PC-9 (cell line): ENCODE data around the gene ADAD1. TPM values are rescaled to one million over a fixed set of nuclear protein-coding genes. Genes with fewer than 3 reads are reported as not detected.
A peak's percentile ranks its signal among the peaks of the same experiment; 100 is the strongest.

Experiments used
- Bru-seq: library from RNA; stranded (reverse); fragments of 400-500 nt; gene quantifications from one replicate; lab custom pipeline; 2021; lab: Mats Ljungman, UMichigan
- BruChase-seq, 2 experiments: library from RNA; stranded (reverse); fragments of 400-500 nt; gene quantifications; one replicate each; lab custom pipeline; 2021; lab: Mats Ljungman, UMichigan
- BruUV-seq: library from RNA; stranded (reverse); fragments of 400-500 nt; replicated peaks from 2 replicates; lab custom pipeline; 2021; lab: Mats Ljungman, UMichigan
- CTCF ChIA-PET: fragments of 300-600 bp; sonication (Branson Sonifier 250); formaldehyde crosslinking; loops from one replicate; lab custom pipeline; 2022; ENCODE audit warnings: antibody characterized with exemption; lab: Charles Lee
- POLR2A ChIA-PET: fragments of 300-600 bp; sonication (Branson Sonifier 250); formaldehyde crosslinking; loops from one replicate; lab custom pipeline; 2022; ENCODE audit warnings: antibody characterized with exemption; ENCODE audit not compliant: unreplicated experiment; lab: Charles Lee
- DNase-seq, 2 experiments: peaks; one replicate each; pipeline versions ENCODE4 v3.0.0 to v3.0.0-alpha.2; 2015 to 2022; ENCODE audit warnings: mixed read lengths in 1 of 2
- H2AFZ ChIP-seq: fragments of 200-600 bp; sonication (generic); 2 replicates; pipeline ENCODE4 v1.8.1; 2017; ENCODE audit warnings: antibody characterized with exemption
- H3F3A ChIP-seq: fragments of 200-600 bp; sonication (generic); 2 replicates; pipeline ENCODE4 v1.8.1; 2017; ENCODE audit warnings: antibody characterized with exemption, mild to moderate bottlenecking, low read depth; ENCODE audit not compliant: insufficient read depth
- H3K27ac ChIP-seq: fragments of 200-600 bp; sonication (generic); 2 replicates; pipeline ENCODE4 v1.6.1; 2016; ENCODE audit warnings: mixed run types
- H3K27me3 ChIP-seq: fragments of 200-600 bp; sonication (generic); 2 replicates; pipeline ENCODE4 v1.6.1; 2016; ENCODE audit warnings: low read depth, mixed run types; ENCODE audit not compliant: insufficient read depth
- H3K36me3 ChIP-seq: fragments of 200-600 bp; sonication (generic); 2 replicates; pipeline ENCODE4 v1.6.1; 2016; ENCODE audit warnings: low read depth, mixed run types
- H3K4me1 ChIP-seq: fragments of 200-600 bp; sonication (generic); replicated peaks from 2 replicates; pipeline ENCODE4 v1.6.1; 2016; ENCODE audit warnings: mixed run types; ENCODE audit not compliant: insufficient read depth
- H3K4me2 ChIP-seq: fragments of 200-600 bp; sonication (generic); 2 replicates; pipeline ENCODE4 v1.6.1; 2017; ENCODE audit warnings: mixed run types
- H3K4me3 ChIP-seq: fragments of 200-600 bp; sonication (generic); 2 replicates; pipeline ENCODE4 v1.6.1; 2016; ENCODE audit warnings: mixed run types
- H3K79me2 ChIP-seq: fragments of 200-600 bp; sonication (generic); 2 replicates; pipeline ENCODE4 v1.6.1; 2017; ENCODE audit warnings: low read depth, mixed run types
- H3K9me2 ChIP-seq: fragments of 200-600 bp; sonication (generic); 2 replicates; pipeline ENCODE4 v1.8.1; 2017; ENCODE audit warnings: mild to moderate bottlenecking; ENCODE audit not compliant: insufficient read depth
- H3K9me3 ChIP-seq: fragments of 200-600 bp; sonication (generic); 2 replicates; pipeline ENCODE4 v1.8.1; 2016; ENCODE audit warnings: low read depth; ENCODE audit not compliant: insufficient read depth
- H4K20me1 ChIP-seq: fragments of 200-600 bp; sonication (generic); 2 replicates; pipeline ENCODE4 v1.8.1; 2017; ENCODE audit not compliant: insufficient read depth
- EZH2 ChIP-seq: fragments of 200-600 bp; sonication (generic); IDR thresholded peaks from 2 replicates; pipeline ENCODE4 v1.8.0; 2017; ENCODE audit warnings: antibody characterized with exemption, low read depth
- intact Hi-C: fragments of 100-400 bp; cut with micrococcal nuclease; formaldehyde crosslinking; loops from one replicate; pipeline ENCODE4 v1.10.0; 2022; ENCODE audit not compliant: unreplicated experiment
- long read RNA-seq: library from polyadenylated mRNA; stranded (forward); transcript quantifications from one replicate; pipeline ENCODE4 v2.0.0, GENCODE V29; 2022
- total RNA-seq: library from RNA; stranded (reverse); gene quantifications from 2 replicates; pipeline ENCODE4 v1.2.3, GENCODE V29; 2021
- TF ChIP-seq, protein P1 (sequence below): fragments of 200-600 bp; sonication (generic); conservative IDR thresholded peaks from 2 replicates; pipeline ENCODE4 v1.6.1; 2017; ENCODE audit warnings: mixed run types, antibody characterized with exemption, mild to moderate bottlenecking, moderate library complexity

Gene ADAD1
- total RNA-seq (not detected in 2 replicates), Bru-seq, nascent RNA (not detected), BruChase-seq, experiment 1, labeled RNA remaining after a 2-hour chase (percentile 3 among the genes with signal in this experiment), BruChase-seq, experiment 2, labeled RNA remaining after a 6-hour chase (not detected)
- long read RNA-seq, result 0 reads

DNA sequence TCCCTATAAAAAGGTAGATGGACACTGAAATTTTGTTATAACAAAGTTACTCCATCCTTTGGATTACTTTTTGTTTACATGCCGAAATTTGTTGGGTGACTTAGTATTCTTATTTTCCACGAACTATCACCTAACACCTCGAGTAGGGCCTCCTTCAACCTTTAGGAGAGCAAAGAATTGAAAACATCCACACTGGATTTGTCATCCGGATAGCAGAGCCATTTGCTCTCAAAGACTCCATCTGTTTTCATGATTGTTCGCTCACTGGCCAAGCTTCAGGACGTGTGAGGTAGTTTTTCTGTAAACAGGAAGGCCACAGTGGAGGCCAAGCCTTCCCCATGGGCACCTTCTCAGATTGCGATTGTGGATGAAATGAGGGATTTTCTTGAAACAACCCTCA lies at the start of gene ADAD1:
TSS of gene ADAD1 (plus strand) at position 301 of the 400 bp plus-strand sequence. CDS start 1,059 bp downstream, outside the sequence.
- CTCF ChIA-PET, result no interaction called here
- no peak for TF ChIP-seq EZH2
- TF ChIP-seq, protein P1, sequence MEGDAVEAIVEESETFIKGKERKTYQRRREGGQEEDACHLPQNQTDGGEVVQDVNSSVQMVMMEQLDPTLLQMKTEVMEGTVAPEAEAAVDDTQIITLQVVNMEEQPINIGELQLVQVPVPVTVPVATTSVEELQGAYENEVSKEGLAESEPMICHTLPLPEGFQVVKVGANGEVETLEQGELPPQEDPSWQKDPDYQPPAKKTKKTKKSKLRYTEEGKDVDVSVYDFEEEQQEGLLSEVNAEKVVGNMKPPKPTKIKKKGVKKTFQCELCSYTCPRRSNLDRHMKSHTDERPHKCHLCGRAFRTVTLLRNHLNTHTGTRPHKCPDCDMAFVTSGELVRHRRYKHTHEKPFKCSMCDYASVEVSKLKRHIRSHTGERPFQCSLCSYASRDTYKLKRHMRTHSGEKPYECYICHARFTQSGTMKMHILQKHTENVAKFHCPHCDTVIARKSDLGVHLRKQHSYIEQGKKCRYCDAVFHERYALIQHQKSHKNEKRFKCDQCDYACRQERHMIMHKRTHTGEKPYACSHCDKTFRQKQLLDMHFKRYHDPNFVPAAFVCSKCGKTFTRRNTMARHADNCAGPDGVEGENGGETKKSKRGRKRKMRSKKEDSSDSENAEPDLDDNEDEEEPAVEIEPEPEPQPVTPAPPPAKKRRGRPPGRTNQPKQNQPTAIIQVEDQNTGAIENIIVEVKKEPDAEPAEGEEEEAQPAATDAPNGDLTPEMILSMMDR, result no peak
- no peaks in the 10 kb centered on the region for H3K4me1 ChIP-seq
- H3K36me3 ChIP-seq, result no peaks in the 10 kb centered on the region
- intact Hi-C loops, result no loop called here
- H3K9me2 ChIP-seq, result 0 out of 2 replicates have a peak, but pooled peaks cover 4% of the 10 kb centered on the region
- no peak for DNase-seq
- POLR2A ChIA-PET, result no interaction called here
- no peak within 1 kb of the TSS for H3K27ac ChIP-seq
- no peaks in the 10 kb centered on the region for H3K27me3 ChIP-seq
- H3F3A ChIP-seq, result no peaks in the 10 kb centered on the region
- H3K4me3 ChIP-seq, result no peak within 1 kb of the TSS
- H3K4me2 ChIP-seq, result no peak within 1 kb of the TSS
- no TSS peak for BruUV-seq
- H3K9me3 ChIP-seq, result 0 out of 2 replicates have a peak, but pooled peaks cover 3% of the 10 kb centered on the region
- no peaks in the 10 kb centered on the region for H3K79me2 ChIP-seq
- H4K20me1 ChIP-seq, result 0 out of 2 replicates have a peak, but pooled peaks cover 3% of the 10 kb centered on the region
- no peak within 1 kb of the TSS for H2AFZ ChIP-seq

DNA sequence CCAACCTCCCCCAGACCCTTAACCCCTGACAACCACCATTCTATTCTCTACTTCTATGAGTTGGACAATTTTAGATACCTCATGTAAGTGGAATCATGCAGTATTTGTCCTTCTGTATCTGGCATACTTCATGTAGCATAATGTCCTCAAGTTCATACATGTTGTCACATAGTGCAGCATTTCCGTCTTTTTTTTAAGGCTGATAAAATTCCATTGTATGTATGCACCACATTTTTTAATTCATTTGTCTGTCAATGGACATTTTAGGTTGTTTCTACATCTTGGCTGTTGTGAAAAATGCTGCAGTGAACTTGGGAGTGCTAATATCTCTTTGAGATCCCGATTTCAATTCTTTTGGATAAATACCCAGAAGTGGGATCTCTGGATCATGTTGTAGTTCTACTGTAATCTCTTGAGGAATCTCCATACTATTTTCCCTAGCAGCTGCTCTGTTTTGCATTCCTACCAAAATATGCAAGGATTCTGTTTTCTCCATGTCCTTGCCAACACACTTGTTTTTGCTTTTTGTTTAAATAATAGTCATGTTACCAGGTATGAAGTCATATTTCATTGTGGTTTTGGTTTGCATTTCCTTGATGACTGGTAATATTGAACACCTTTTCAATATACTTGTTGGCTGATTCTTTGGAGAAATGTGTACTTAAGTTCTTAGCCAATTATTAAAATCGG lies 48.8 kb upstream of the ADAD1 start:
- Histone ChIP-seq H3K4me3 (no peak overlapping the region), H3K4me1 (no peaks in the 10 kb centered on the region), H3K27me3 (no peaks in the 10 kb centered on the region), H3K9me2 (no peaks in the 10 kb centered on the region), H3K27ac (no peak overlapping the region), H3K79me2 (no peaks in the 10 kb centered on the region), H3F3A (0 out of 2 replicates have a peak, but pooled peaks cover 5% of the 10 kb centered on the region), H3K36me3 (peaks cover 15% of the 10 kb centered on the region), H3K4me2 (no peak overlapping the region), H3K9me3 (no peaks in the 10 kb centered on the region), H2AFZ (no peak overlapping the region), H4K20me1 (no peaks in the 10 kb centered on the region)
- DNase-seq, result peak in 1 of 2 experiments; percentile 43
- TF ChIP-seq, protein P1, result no peak
- TF ChIP-seq EZH2, result no peak
- intact Hi-C loops, result no loop called here
- ChIA-PET CTCF (no interaction called here), POLR2A (no interaction called here)
- no TSS peak for BruUV-seq

DNA sequence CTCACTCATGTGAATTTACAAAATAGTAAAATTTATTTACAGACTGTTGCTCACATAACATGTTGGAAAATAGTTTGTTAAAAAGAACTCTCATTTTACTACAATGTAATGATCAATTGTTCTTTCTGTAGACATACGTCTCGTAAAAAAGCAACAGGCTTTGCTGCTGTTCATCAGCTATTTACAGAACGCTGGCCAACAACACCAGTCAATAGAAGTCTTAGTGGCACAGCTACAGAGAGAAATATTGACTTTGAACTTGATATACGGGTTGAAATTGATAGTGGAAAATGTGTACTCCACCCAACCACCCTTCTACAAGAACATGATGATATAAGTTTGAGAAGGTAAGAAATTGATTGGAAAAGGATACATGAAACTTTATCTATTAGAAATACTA lies 47.6 kb upstream of the ADAD1 start:
- Histone ChIP-seq H4K20me1 (no peaks in the 10 kb centered on the region), H3K27ac (no peak overlapping the region), H3K4me3 (no peak overlapping the region), H3K4me1 (no peaks in the 10 kb centered on the region), H3K27me3 (no peaks in the 10 kb centered on the region), H3K9me2 (no peaks in the 10 kb centered on the region), H3F3A (peaks cover 5% of the 10 kb centered on the region; the same call in 1 of the 2 replicates), H3K4me2 (no peak overlapping the region), H3K79me2 (no peaks in the 10 kb centered on the region), H2AFZ (no peak overlapping the region), H3K36me3 (peaks cover 22% of the 10 kb centered on the region), H3K9me3 (no peaks in the 10 kb centered on the region)
- CTCF ChIA-PET, result no interaction called here
- TF ChIP-seq, protein P1, result no peak
- TF ChIP-seq EZH2, result no peak
- BruUV-seq, result no TSS peak
- DNase-seq, result no peak
- intact Hi-C loops, result no loop called here
- POLR2A ChIA-PET, result no interaction called here
